Ecto neural progenitor cell (in vitro differentiated cells): ENCODE data around the gene SPATA31D1.

Source experiments
- DNase-seq: peaks from one replicate; pipeline ENCODE4 v3.0.0-alpha.2; 2018; ENCODE audit warnings: low spot score

Gene SPATA31D1

GRCh38 chr9:82022121-82022520 lies 33.5 kb downstream of the SPATA31D1 start:
- no peak for DNase-seq

DNA sequence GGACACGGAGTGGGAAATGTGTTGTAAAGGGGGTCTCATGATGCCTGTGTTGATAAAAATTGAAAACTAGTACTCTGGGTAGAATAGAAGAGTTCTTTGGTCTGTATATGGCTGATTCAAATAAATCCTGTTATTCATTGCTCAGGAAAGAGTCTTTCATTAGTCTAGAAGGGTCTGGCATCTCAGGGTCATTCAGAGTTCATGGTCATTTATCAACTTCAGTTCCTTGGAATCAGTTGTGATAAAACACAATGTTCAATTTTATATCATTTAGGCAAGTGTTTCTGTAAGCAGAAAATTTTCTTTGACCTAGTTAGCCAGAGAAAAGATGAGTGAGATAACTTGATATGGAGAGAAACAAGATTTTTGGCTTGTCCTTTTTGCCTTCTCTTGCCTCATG lies 36.3 kb downstream of the SPATA31D1 start:
- DNase-seq = no peak

DNA sequence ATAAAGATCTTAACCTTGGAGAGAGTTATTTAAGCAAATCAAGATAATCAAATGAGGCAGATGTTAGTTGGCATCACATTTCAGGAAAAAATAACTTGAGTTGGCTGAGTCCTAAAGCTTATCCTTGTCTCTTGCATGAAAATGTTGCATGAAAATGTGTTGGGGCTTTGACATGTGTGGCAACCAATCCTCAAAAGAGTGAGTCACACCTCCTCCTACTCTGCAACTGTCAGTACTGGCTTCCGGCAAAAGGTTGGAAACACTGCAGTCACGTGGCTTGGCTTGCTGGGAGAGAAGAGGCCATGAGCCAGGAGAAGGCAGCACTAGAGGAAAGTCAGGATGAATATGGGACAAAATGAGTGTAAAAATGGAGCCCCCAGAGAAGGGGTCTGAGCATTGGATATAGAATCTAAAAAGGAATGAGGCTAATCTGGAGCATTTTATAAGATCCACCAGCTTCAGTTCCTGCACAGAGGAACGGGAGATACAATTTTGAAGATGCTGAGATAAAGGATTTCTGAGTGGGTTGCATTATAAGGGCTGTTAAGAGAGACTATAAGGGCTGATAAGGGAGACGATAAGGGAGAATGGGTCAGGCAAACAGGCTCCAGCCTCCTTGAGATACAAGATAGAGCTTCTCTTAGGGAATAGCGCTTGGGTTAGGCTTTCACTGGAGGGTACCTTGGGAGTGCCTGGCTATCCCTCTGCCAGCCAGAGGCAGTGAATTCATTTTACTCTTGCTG lies 43.1 kb downstream of the SPATA31D1 start:
- DNase-seq = no peak

DNA sequence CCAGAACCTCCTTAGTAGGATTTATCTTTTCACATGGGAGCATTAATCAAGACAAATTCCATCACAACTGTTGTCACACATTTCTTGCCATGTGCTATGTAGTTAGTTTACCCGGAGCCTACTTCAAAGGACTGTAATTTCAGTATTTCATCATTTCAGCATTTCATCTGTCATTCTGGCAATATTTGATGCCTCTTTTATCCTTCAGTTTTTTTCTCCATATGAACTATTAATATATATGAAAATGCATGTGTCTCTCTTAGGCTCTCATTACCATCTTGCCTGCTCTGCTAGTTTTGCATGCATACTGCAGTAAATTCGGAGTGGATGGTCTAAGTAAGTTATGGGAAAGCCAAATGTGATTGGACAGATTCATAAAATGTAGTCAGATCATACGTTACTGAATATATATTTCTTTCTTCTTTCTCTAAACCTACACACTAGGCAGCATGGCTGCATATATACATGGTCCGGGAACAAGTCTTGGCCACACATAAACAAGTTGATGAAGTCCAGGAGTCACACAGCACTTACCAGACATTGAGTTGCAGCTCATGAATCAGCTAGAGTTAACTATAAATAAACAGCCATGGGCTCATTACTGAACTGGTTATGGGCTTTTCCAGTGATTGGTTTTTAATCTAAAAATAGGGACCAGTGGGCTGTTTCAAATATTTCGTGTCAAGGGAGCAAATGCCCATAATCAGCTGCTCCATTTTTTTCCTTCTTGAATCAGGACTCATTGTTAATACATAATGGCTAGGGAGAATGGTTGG lies 46.6 kb downstream of the SPATA31D1 start:
- no peak for DNase-seq

- DNase-seq = no peak
Measured at GRCh38 chr9:82036086-82036485, 47.5 kb downstream of the SPATA31D1 start.

DNA sequence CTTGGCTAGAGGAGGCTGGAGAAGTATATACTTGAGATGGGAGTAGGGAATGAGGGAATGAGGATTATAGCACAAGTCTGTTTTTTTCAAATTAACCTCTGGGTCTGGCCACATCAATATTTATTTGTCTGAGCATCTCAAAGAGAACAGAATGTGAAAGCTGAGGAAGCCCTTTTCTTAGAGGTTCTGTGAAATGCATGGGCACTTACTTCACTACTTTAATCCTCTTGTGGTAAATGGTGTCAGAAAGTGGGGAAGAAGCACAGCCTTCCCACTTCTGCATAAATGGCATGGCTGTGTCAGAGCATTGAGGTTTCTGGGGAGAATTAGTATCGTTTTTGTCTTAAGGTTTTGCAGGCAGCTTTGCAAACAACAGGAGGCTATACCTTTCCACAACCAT lies 48.6 kb downstream of the SPATA31D1 start:
- DNase-seq = no peak

DNA sequence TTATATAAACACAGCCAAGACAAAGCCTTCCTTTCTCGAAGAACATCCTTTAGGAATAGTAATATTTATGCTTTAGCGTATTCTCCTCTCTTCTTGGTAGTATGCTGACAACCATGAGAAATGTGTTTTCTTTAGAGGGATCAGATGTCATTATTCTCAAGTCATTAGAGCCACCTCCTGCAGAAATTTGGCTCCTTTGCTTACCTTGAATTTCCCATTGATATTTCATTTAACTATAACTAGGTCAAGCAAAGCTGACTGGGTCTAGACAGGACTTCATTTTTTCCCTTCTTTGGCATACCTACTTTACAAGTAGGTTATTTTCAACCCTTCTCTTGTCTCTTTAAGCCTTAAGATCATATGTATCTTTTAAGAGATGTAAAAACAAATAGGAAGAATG lies 50.3 kb downstream of the SPATA31D1 start:
- DNase-seq = no peak
